ENCODE measurements around the gene CBY1. TPM values are rescaled to one million over a fixed set of nuclear protein-coding genes. Genes with fewer than 3 reads are reported as not detected.

CBY1 gene
- total RNA-seq, 1 experiment from 2014 or later, result 28.3 TPM

DNA sequence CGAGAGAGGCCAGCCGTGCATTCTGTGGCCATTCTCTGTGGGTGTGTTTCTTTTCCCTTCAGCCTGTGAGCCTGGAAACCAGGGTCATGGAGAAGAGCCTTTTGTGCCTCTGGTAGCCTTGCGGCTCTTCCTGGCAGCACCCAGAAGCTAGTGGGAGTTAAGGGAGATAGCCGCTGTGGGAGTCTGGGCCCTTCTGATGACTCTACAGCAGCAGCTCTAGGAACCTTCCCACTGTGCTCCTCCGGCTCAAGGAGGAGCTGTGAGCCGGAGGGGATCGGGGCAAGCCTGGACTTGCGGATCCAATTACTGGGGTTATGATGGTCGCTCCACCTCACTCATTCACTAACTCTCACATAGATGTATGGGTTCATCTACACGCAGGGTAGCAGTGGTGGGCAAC is 59.8 kb downstream of the CBY1 start:
- Histone ChIP-seq H3K9me3 (no peaks in the 10 kb centered on the region), H3K4me1 (no peaks in the 10 kb centered on the region), H3K27me3 (replicated peaks; ENCODE audit: control insufficient read depth, insufficient read depth, low read length) (no peaks in the 10 kb centered on the region), H3K36me3 (ENCODE audit: control insufficient read depth, insufficient read depth, low read length) (peaks cover 7% of the 10 kb centered on the region), H3K4me3 (ENCODE audit: low read depth, low read length) (no peak overlapping the region)
- Mint-ChIP-seq H3K36me3 (ENCODE audit: insufficient read depth, unreplicated experiment) (peaks cover 20% of the 10 kb centered on the region), H3K27me3 (ENCODE audit: insufficient read depth, unreplicated experiment) (no peaks in the 10 kb centered on the region), H3K27ac (ENCODE audit: unreplicated experiment) (no peak overlapping the region), H3K4me1 (ENCODE audit: low read depth, unreplicated experiment) (peaks cover 6% of the 10 kb centered on the region), H3K4me3 (ENCODE audit: unreplicated experiment) (no peak overlapping the region), H3K9me3 (ENCODE audit: unreplicated experiment) (no peaks in the 10 kb centered on the region)
- no TSS peak for BruUV-seq (replicated peaks)
- DNase-seq, result no peak
- POLR2A ChIA-PET, result no interaction called here
- intact Hi-C loops (cut with micrococcal nuclease; ENCODE audit: unreplicated experiment), result no loop called here
- CTCF ChIA-PET, result no interaction called here
- TF ChIP-seq, protein P1, sequence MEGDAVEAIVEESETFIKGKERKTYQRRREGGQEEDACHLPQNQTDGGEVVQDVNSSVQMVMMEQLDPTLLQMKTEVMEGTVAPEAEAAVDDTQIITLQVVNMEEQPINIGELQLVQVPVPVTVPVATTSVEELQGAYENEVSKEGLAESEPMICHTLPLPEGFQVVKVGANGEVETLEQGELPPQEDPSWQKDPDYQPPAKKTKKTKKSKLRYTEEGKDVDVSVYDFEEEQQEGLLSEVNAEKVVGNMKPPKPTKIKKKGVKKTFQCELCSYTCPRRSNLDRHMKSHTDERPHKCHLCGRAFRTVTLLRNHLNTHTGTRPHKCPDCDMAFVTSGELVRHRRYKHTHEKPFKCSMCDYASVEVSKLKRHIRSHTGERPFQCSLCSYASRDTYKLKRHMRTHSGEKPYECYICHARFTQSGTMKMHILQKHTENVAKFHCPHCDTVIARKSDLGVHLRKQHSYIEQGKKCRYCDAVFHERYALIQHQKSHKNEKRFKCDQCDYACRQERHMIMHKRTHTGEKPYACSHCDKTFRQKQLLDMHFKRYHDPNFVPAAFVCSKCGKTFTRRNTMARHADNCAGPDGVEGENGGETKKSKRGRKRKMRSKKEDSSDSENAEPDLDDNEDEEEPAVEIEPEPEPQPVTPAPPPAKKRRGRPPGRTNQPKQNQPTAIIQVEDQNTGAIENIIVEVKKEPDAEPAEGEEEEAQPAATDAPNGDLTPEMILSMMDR (IDR thresholded peaks at IDR 0.05; ENCODE audit: insufficient read depth in 1 of 2, low read depth in 1 of 2, low read length in 1 of 2, severe bottlenecking in 1 of 2, unreplicated experiment in 1 of 2), result no peak

DNA sequence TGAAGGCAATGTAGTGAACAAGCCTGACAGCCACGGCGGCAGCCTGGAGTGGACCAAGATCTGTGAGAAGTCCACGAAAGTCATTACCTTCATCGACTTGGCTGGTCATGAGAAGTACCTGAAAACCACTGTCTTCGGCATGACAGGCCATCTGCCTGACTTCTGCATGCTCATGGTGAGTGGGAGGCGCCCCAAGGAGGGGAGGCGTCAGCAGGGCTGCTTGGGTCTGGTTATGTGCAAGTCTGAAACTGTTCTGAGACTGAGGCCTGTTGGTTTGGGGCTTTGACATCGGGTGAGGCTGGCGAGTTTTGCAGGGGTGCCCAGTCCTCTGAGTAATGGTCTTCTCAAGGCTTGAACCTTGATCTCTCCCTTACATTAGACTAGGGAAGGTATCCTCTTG is 60.4 kb downstream of the CBY1 start:
- no peak for DNase-seq
- Histone ChIP-seq H3K27me3 (replicated peaks; ENCODE audit: control insufficient read depth, insufficient read depth, low read length) (no peaks in the 10 kb centered on the region), H3K36me3 (ENCODE audit: control insufficient read depth, insufficient read depth, low read length) (peaks cover 7% of the 10 kb centered on the region), H3K4me3 (ENCODE audit: low read depth, low read length) (no peak overlapping the region), H3K4me1 (no peaks in the 10 kb centered on the region), H3K9me3 (no peaks in the 10 kb centered on the region)
- H3K4me3 Mint-ChIP-seq (ENCODE audit: unreplicated experiment), result no peak overlapping the region
- H3K9me3 Mint-ChIP-seq (ENCODE audit: unreplicated experiment), result no peaks in the 10 kb centered on the region
- BruUV-seq (replicated peaks), result no TSS peak
- no peaks in the 10 kb centered on the region for H3K27me3 Mint-ChIP-seq (ENCODE audit: insufficient read depth, unreplicated experiment)
- CTCF ChIA-PET, result no interaction called here
- TF ChIP-seq, protein P1 (IDR thresholded peaks at IDR 0.05; ENCODE audit: insufficient read depth in 1 of 2, low read depth in 1 of 2, low read length in 1 of 2, severe bottlenecking in 1 of 2, unreplicated experiment in 1 of 2), result no peak
- POLR2A ChIA-PET, result no interaction called here
- peaks cover 18% of the 10 kb centered on the region for H3K36me3 Mint-ChIP-seq (ENCODE audit: insufficient read depth, unreplicated experiment)
- no peak overlapping the region for H3K27ac Mint-ChIP-seq (ENCODE audit: unreplicated experiment)
- intact Hi-C loops (cut with micrococcal nuclease; ENCODE audit: unreplicated experiment), result no loop called here
- H3K4me1 Mint-ChIP-seq (ENCODE audit: low read depth, unreplicated experiment), result peaks cover 6% of the 10 kb centered on the region

DNA sequence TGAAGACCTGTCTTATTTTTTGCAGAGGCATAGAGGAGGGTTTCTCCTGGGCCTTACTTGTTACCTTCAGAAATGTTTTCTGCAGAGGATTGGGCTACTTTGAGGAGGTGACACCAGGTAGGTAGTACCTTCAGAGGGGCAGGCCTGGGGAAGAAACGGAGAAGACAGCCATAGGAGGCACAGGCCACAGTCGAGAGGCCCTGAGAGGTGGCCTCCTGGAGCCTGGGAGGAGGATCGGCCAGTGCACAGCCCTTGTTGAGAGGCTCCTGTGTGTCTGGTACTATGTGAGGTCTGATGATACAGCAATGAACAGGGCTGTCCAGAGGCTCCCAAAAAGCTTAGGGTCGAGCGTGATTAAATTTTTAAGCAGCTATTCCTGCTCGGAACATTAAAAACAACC is 60.8 kb downstream of the CBY1 start:
- H3K27me3 Mint-ChIP-seq (ENCODE audit: insufficient read depth, unreplicated experiment), result no peaks in the 10 kb centered on the region
- H3K4me1 ChIP-seq, result no peaks in the 10 kb centered on the region
- no peaks in the 10 kb centered on the region for H3K9me3 Mint-ChIP-seq (ENCODE audit: unreplicated experiment)
- H3K36me3 ChIP-seq (ENCODE audit: control insufficient read depth, insufficient read depth, low read length), result peaks cover 6% of the 10 kb centered on the region
- TF ChIP-seq, protein P1 (IDR thresholded peaks at IDR 0.05; ENCODE audit: insufficient read depth in 1 of 2, low read depth in 1 of 2, low read length in 1 of 2, severe bottlenecking in 1 of 2, unreplicated experiment in 1 of 2), result no peak
- no TSS peak for BruUV-seq (replicated peaks)
- CTCF ChIA-PET, result interaction anchor here (0.5 kb wide), 1 partner anchor 108 kb away, joined by 3 read pairs; no protein-coding TSS in a partner anchor
- no peaks in the 10 kb centered on the region for H3K27me3 ChIP-seq (replicated peaks; ENCODE audit: control insufficient read depth, insufficient read depth, low read length)
- DNase-seq, result no peak
- no peaks in the 10 kb centered on the region for H3K9me3 ChIP-seq
- POLR2A ChIA-PET, result no interaction called here
- no peak overlapping the region for H3K4me3 Mint-ChIP-seq (ENCODE audit: unreplicated experiment)
- H3K4me1 Mint-ChIP-seq (ENCODE audit: low read depth, unreplicated experiment), result peaks cover 2% of the 10 kb centered on the region
- H3K4me3 ChIP-seq (ENCODE audit: low read depth, low read length), result no peak overlapping the region
- H3K27ac Mint-ChIP-seq (ENCODE audit: unreplicated experiment), result no peak overlapping the region
- H3K36me3 Mint-ChIP-seq (ENCODE audit: insufficient read depth, unreplicated experiment), result peaks cover 14% of the 10 kb centered on the region
- intact Hi-C loops (cut with micrococcal nuclease; ENCODE audit: unreplicated experiment), result no loop called here
